GM12872 (cell line): ENCODE measurements around the gene CACNG4.

Experiments used
- TF ChIP-seq, protein P1 (sequence below): IDR thresholded peaks from 3 replicates; pipeline ENCODE4 v1.5.1; 2011; ENCODE audit warnings: low read depth, mild to moderate bottlenecking, low read length, moderate library complexity; ENCODE audit not compliant: insufficient read depth

CACNG4 gene

DNA sequence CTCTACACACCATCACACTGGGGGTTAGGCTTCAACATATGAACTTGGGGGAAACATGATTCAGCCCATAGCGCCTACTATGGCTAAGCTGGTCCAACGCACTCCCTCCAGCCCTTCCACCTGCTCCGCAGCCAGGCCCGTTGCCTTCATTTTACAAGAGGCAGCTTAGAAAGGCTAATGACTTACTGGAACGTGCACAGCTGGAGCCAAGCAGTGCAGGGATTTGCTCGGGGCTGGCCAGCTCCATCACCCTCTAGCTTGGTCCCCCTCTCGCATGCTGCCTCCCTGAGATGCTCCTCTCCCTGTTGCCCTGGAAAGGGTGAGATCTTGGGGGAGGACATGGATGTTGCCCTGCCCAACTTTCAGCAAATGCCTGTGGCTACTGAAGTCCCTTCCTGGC, 77.0 kb downstream of the CACNG4 start:
- TF ChIP-seq, protein P1, sequence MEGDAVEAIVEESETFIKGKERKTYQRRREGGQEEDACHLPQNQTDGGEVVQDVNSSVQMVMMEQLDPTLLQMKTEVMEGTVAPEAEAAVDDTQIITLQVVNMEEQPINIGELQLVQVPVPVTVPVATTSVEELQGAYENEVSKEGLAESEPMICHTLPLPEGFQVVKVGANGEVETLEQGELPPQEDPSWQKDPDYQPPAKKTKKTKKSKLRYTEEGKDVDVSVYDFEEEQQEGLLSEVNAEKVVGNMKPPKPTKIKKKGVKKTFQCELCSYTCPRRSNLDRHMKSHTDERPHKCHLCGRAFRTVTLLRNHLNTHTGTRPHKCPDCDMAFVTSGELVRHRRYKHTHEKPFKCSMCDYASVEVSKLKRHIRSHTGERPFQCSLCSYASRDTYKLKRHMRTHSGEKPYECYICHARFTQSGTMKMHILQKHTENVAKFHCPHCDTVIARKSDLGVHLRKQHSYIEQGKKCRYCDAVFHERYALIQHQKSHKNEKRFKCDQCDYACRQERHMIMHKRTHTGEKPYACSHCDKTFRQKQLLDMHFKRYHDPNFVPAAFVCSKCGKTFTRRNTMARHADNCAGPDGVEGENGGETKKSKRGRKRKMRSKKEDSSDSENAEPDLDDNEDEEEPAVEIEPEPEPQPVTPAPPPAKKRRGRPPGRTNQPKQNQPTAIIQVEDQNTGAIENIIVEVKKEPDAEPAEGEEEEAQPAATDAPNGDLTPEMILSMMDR, result no peak

DNA sequence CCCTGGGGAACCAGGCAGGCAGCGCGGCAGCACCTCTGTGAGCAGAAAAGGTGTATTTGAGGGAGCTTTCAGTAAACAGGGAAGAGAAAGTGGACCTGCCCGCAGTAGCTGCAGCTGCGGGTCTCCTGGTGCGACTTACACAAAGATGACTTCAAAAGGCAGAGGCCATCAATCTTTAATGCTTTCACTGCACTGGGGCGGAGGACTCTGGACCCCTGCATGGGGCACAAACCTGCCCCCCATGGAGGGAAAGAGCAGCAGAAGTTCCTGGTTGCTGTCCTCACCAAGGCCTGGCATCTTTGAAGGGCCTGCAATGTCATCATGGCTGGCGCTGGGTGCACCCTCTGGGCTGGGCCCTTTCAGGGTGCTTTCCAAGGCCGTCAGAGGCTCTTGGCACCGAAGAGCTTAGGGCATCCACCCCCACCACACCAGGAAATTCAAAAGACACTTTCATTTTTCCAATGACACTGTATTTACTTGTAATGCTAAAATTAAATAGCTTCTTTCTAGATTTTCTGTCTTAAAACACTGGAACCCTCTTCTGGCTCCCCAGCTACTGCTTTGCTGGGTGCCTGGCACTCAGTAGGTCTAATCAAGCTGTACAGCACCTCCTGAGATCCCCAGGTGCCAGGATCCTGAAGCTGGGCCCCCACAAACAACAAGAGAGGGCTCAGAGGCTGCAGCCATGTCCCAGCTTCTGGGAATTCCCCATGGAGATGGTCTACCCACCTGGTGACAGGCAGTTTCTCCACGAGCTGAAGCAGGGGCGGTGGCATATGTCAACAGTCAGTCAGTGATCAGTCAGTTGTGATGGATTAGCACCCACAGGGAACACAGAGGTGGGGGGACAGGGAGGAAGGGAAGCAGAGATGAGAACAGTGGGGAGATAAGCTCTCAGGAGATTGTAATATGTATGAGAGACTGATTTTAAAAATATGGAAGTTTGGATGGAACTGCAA, 77.7 kb downstream of the CACNG4 start:
- TF ChIP-seq, protein P1, result no peak

DNA sequence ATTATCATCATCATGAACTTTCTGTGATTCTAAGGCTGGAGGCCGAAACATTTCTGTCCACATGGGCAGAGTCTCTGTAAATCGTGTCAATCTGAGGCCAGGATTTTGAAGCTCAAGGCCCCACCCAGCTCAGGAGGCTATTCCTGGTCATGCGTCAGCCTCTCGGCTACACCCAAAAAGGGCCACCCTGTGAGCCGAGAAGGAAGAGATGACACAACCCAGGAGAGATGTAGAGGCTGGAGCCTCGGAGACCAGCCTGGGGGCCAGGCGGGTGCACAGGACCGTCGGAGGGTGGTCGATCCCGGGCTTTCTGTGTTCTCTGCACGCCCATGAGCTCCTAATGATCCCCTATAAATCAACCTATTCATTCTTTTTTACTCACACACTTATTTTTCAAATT, 78.8 kb downstream of the CACNG4 start:
- TF ChIP-seq, protein P1, result no peak

DNA sequence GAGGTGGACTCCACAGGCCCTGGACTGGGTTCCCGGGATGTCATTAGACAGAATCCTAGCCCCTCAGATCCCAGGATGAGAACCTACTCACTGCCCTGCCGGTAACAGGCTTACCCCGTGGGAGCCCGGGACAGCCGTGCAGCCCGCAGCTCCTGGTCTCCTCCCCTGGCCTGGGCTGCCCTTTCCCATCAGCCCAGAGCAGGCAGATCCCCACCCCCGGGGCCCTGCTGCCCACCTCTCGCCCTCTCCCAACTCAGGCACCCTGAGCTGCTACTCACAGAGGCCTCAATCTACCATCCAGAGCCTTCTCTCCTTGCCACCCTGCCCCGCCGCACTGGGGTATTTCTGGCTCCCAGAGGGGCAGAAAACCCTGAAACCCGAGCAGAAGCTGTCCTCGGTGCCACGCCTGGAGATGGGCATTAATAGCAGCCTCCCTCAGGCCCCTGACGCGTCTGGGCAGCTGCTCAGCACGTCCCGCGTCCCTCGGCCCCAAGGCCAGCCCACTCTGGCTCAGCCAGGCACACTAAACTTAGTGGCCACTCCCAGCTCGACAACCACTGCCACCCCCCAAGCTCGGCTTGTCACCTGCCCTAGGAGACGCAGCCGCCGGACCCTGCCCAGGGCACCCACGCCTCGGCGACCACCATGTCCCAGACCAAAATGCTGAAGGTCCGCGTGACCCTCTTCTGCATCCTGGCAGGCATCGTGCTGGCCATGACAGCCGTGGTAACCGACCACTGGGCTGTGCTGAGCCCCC, 79.7 kb downstream of the CACNG4 start, which contains the start of gene CACNG1:
Gene CACNG1 (plus strand): TSS at position 539 of the 757 bp plus-strand sequence. CDS start 107 bp downstream, at position 646.
- TF ChIP-seq, protein P1, result no peak

DNA sequence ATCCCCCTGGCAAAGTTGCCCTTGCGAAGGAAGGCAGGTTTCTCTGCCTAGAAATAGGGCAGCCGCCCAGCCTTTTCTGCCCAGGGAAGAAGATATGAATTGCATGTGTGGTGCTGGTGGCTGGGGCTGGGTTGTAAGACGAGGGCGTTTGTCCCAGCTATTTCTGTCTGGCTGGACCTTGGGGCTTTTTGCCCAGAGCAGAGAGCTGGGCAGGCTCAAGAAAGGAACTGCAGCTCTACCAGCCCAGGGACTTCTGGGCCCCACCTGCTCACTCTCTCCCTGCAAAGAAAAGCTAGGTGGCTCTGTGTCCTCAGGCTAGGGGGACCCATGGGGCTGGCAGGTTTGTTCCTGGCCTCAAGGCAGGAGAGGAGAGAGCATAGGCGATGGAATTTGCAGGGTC, 80.4 kb downstream of the CACNG4 start:
- TF ChIP-seq, protein P1, result no peak

DNA sequence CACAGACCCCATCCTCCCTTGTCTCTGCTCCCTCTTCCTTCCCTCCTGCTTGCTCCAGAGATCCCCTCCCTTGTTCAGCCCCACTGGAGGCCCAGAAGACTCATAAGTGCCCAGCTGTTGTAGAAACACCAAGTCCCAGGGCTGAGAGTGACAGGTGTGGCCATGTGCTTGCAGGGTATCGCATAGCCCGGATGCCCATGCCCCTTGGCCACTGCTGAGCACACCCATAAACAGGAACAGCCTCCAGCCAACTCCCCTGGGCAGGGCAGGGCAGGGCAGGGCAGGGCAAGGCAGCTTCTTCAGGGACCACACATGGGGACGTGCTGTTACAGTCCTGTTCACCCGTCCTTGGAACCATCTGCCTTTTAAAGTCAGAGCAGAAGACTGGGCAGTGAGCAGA, 81.9 kb downstream of the CACNG4 start:
- TF ChIP-seq, protein P1, result no peak

DNA sequence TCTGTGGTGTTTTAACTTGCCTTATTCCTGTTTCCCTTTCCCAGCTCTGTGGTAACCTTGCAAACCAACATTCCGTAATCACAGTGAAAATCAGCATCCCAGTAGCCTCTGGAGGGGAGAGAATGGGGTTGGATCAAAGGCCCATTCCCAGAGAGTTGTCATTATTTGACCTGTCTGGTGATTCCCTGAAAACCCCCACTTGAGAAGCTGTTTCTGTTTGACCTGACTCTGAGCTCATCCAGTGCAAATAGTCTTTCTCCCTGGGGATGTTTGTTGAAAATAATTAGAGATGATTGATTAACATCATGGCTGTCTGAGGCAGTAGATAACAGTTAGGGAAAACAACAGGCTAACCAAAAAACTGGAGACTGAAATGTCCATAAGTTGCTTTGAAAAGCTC, 82.9 kb downstream of the CACNG4 start:
- TF ChIP-seq, protein P1, result no peak
